ENCODE results near the gene LSM11.

LSM11 gene

GRCh38 chr5:157741131-157741530 is 2.4 kb upstream of the LSM11 start:
- Histone ChIP-seq H3K9me3 (ENCODE audit: low read depth, low read length) (no peaks in the 10 kb centered on the region), H3K4me3 (no peak overlapping the region), H3K9ac (ENCODE audit: insufficient read length) (no peak overlapping the region), H3K36me3 (ENCODE audit: insufficient read depth, low read length) (peaks cover 27% of the 10 kb centered on the region), H3K27ac (no peak overlapping the region)
- DNase-seq (ENCODE audit: low read depth, low spot score), result no peak
- TF ChIP-seq POLR2AphosphoS5 (IDR thresholded peaks at IDR 0.05; ENCODE audit: borderline replicate concordance, low read depth, low read length) (no peak), FOXP2 (optimal IDR thresholded peaks at IDR 0.05; ENCODE audit: control extremely low read depth, extremely low read length, insufficient read depth) (no peak), EZH2 (IDR thresholded peaks at IDR 0.05) (no peak)

- Histone ChIP-seq H3K27ac (no peak overlapping the region), H3K9ac (ENCODE audit: insufficient read length) (peak overlapping the region; percentile 82), H3K36me3 (ENCODE audit: insufficient read depth, low read length) (peaks cover 8% of the 10 kb centered on the region; the same call in 1 of the 2 replicates), H3K4me3 (peak overlapping the region; percentile 92), H3K9me3 (ENCODE audit: low read depth, low read length) (no peaks in the 10 kb centered on the region)
- TF ChIP-seq FOXP2 (optimal IDR thresholded peaks at IDR 0.05; ENCODE audit: control extremely low read depth, extremely low read length, insufficient read depth) (no peak), POLR2AphosphoS5 (IDR thresholded peaks at IDR 0.05; ENCODE audit: borderline replicate concordance, low read depth, low read length) (no peak), EZH2 (IDR thresholded peaks at IDR 0.05) (no peak)
- no peak for DNase-seq (ENCODE audit: low read depth, low spot score)
These were observed 819 bp downstream of the LSM11 start for GRCh38 chr5:157744051-157745011.

GRCh38 chr5:157745041-157745456 is 1.5 kb downstream of the LSM11 start:
- Histone ChIP-seq H3K4me3 (peak overlapping the region; percentile 92), H3K9ac (ENCODE audit: insufficient read length) (peak overlapping the region; percentile 82), H3K9me3 (ENCODE audit: low read depth, low read length) (no peaks in the 10 kb centered on the region), H3K36me3 (ENCODE audit: insufficient read depth, low read length) (0 out of 2 replicates have a peak, but pooled peaks cover 1% of the 10 kb centered on the region), H3K27ac (no peak overlapping the region)
- TF ChIP-seq POLR2AphosphoS5 (IDR thresholded peaks at IDR 0.05; ENCODE audit: borderline replicate concordance, low read depth, low read length), result no peak
- no peak for TF ChIP-seq FOXP2 (optimal IDR thresholded peaks at IDR 0.05; ENCODE audit: control extremely low read depth, extremely low read length, insufficient read depth)
- no peak for TF ChIP-seq EZH2 (IDR thresholded peaks at IDR 0.05)
- no peak for DNase-seq (ENCODE audit: low read depth, low spot score)

- no peak for TF ChIP-seq EZH2 (IDR thresholded peaks at IDR 0.05)
- TF ChIP-seq POLR2AphosphoS5 (IDR thresholded peaks at IDR 0.05; ENCODE audit: borderline replicate concordance, low read depth, low read length), result no peak
- TF ChIP-seq FOXP2 (optimal IDR thresholded peaks at IDR 0.05; ENCODE audit: control extremely low read depth, extremely low read length, insufficient read depth), result no peak
- Histone ChIP-seq H3K9me3 (ENCODE audit: low read depth, low read length) (no peaks in the 10 kb centered on the region), H3K36me3 (ENCODE audit: insufficient read depth, low read length) (no peaks in the 10 kb centered on the region), H3K9ac (ENCODE audit: insufficient read length) (peak overlapping the region; percentile 13), H3K4me3 (no peak overlapping the region), H3K27ac (peak overlapping the region; percentile 60; the same call in 1 of the 2 replicates)
- DNase-seq (ENCODE audit: low read depth, low spot score), result no peak
These were observed 3.7 kb downstream of the LSM11 start for GRCh38 chr5:157747173-157747740.

- no peak for TF ChIP-seq FOXP2 (optimal IDR thresholded peaks at IDR 0.05; ENCODE audit: control extremely low read depth, extremely low read length, insufficient read depth)
- TF ChIP-seq EZH2 (IDR thresholded peaks at IDR 0.05), result no peak
- TF ChIP-seq POLR2AphosphoS5 (IDR thresholded peaks at IDR 0.05; ENCODE audit: borderline replicate concordance, low read depth, low read length), result no peak
- Histone ChIP-seq H3K27ac (peak overlapping the region; percentile 60; the same call in 1 of the 2 replicates), H3K9me3 (ENCODE audit: low read depth, low read length) (no peaks in the 10 kb centered on the region), H3K9ac (ENCODE audit: insufficient read length) (peak overlapping the region; percentile 13), H3K4me3 (no peak overlapping the region), H3K36me3 (ENCODE audit: insufficient read depth, low read length) (no peaks in the 10 kb centered on the region)
- no peak for DNase-seq (ENCODE audit: low read depth, low spot score)
These were observed 4.5 kb downstream of the LSM11 start for GRCh38 chr5:157747766-157748700.

- Histone ChIP-seq H3K36me3 (ENCODE audit: insufficient read depth, low read length) (peaks cover 6% of the 10 kb centered on the region; the same call in 1 of the 2 replicates), H3K4me3 (no peak overlapping the region), H3K27ac (no peak overlapping the region), H3K9me3 (ENCODE audit: low read depth, low read length) (no peaks in the 10 kb centered on the region), H3K9ac (ENCODE audit: insufficient read length) (no peak overlapping the region)
- TF ChIP-seq FOXP2 (optimal IDR thresholded peaks at IDR 0.05; ENCODE audit: control extremely low read depth, extremely low read length, insufficient read depth) (no peak), EZH2 (IDR thresholded peaks at IDR 0.05) (no peak), POLR2AphosphoS5 (IDR thresholded peaks at IDR 0.05; ENCODE audit: borderline replicate concordance, low read depth, low read length) (no peak)
- DNase-seq (ENCODE audit: low read depth, low spot score), result no peak
These were observed 5.4 kb downstream of the LSM11 start for GRCh38 chr5:157748760-157749461.

GRCh38 chr5:157749462-157749799 is 5.9 kb downstream of the LSM11 start:
- Histone ChIP-seq H3K36me3 (ENCODE audit: insufficient read depth, low read length) (peaks cover 9% of the 10 kb centered on the region; the same call in 1 of the 2 replicates), H3K9ac (ENCODE audit: insufficient read length) (no peak overlapping the region), H3K27ac (no peak overlapping the region), H3K9me3 (ENCODE audit: low read depth, low read length) (no peaks in the 10 kb centered on the region), H3K4me3 (no peak overlapping the region)
- TF ChIP-seq FOXP2 (optimal IDR thresholded peaks at IDR 0.05; ENCODE audit: control extremely low read depth, extremely low read length, insufficient read depth), result no peak
- TF ChIP-seq POLR2AphosphoS5 (IDR thresholded peaks at IDR 0.05; ENCODE audit: borderline replicate concordance, low read depth, low read length), result no peak
- TF ChIP-seq EZH2 (IDR thresholded peaks at IDR 0.05), result no peak
- no peak for DNase-seq (ENCODE audit: low read depth, low spot score)
